Endothelial cell of umbilical vein (primary cell): ENCODE measurements around the gene TWIST2. TPM values are rescaled to one million over a fixed set of nuclear protein-coding genes. Genes with fewer than 3 reads are reported as not detected.

ENCODE experiments used
- BruUV-seq: library from RNA; stranded (reverse); fragments of 400-500 nt; replicated peaks from 2 replicates; lab custom pipeline; 2021; lab: Mats Ljungman, UMichigan
- CTCF ChIA-PET: fragments of 300-600, 350-600 bp; sonication (Branson Sonifier 250); formaldehyde crosslinking; loops from one replicate; lab custom pipeline; 2021; ENCODE audit warnings: antibody characterized with exemption, inconsistent platforms; lab: Charles Lee
- POLR2A ChIA-PET: fragments of 300-600, 350-600 bp; sonication (Branson Sonifier 250); formaldehyde crosslinking; loops from one replicate; lab custom pipeline; 2021; ENCODE audit warnings: antibody characterized with exemption, inconsistent platforms; lab: Charles Lee
- DNase-seq: peaks from one replicate; pipeline ENCODE4 v3.0.0-alpha.2; 2011; ENCODE audit warnings: low read depth, low spot score
- FAIRE-seq: peaks from 2 replicates; lab custom pipeline; 2011; peaks lifted over from hg19 to GRCh38; lab: Jason Lieb, UNC
- H2AFZ ChIP-seq: 2 replicates; pipeline ENCODE4 v1.6.0; 2012; ENCODE audit warnings: low read depth, low read length, control low read depth, inconsistent platforms
- H3K27ac ChIP-seq: 2 replicates; pipeline ENCODE4 v1.5.1; 2011; ENCODE audit warnings: low read depth, mild to moderate bottlenecking, control low read depth, low read length, moderate library complexity; ENCODE audit not compliant: insufficient read depth
- H3K27me3 ChIP-seq, 2 experiments: 2 replicates each; pipeline versions ENCODE4 v1.6.0 to v1.6.1; 2011; ENCODE audit warnings: low read length in 2 of 2, mixed read lengths in 1 of 2; ENCODE audit not compliant: control insufficient read depth in 2 of 2, insufficient read depth in 2 of 2
- H3K36me3 ChIP-seq, 2 experiments: 2 replicates in 1 of 2; 3 replicates in 1 of 2; pipeline ENCODE4 v1.5.1; 2011; ENCODE audit warnings: low read length in 2 of 2, mild to moderate bottlenecking in 1 of 2, moderate library complexity in 1 of 2; ENCODE audit not compliant: control insufficient read depth in 2 of 2, insufficient read depth in 2 of 2; ENCODE audit errors: extremely low read depth in 1 of 2
- H3K4me1 ChIP-seq: 3 replicates; pipeline ENCODE4 v1.5.1; 2011; ENCODE audit warnings: mild to moderate bottlenecking, low read length; ENCODE audit not compliant: control insufficient read depth, insufficient read depth; ENCODE audit errors: extremely low read depth
- H3K4me2 ChIP-seq: 2 replicates; pipeline ENCODE4 v1.6.1; 2011; ENCODE audit warnings: low read length, control low read depth, mixed read lengths; ENCODE audit not compliant: insufficient read depth
- H3K4me3 ChIP-seq, 3 experiments: fragments of 200-600 bp in 1 of 3; sonication (generic), shearing (Covaris generic) in 1 of 3; replicated peaks in 1 of 3; 2 replicates each; pipeline ENCODE4 v1.5.1; 2011 to 2016; ENCODE audit warnings: control low read depth in 3 of 3, low read length in 3 of 3, mild to moderate bottlenecking in 2 of 3, inconsistent platforms in 1 of 3, low read depth in 1 of 3, moderate library complexity in 1 of 3; ENCODE audit not compliant: insufficient read depth in 1 of 3
- H3K79me2 ChIP-seq: 2 replicates; pipeline ENCODE4 v1.6.0; 2012; ENCODE audit warnings: low read length, inconsistent platforms; ENCODE audit not compliant: control insufficient read depth, insufficient read depth
- H3K9ac ChIP-seq: replicated peaks from 2 replicates; pipeline ENCODE3; 2011; ENCODE audit warnings: low read length, control low read depth; ENCODE audit not compliant: insufficient read depth; ENCODE audit errors: extremely low read depth
- H3K9me1 ChIP-seq: replicated peaks from 3 replicates; pipeline ENCODE4 v1.6.0; 2011; ENCODE audit warnings: mild to moderate bottlenecking, low read length; ENCODE audit not compliant: control insufficient read depth, insufficient read depth; ENCODE audit errors: extremely low read depth
- H3K9me3 ChIP-seq: replicated peaks from 2 replicates; pipeline ENCODE4 v1.5.1; 2012; ENCODE audit warnings: low read length, inconsistent platforms; ENCODE audit not compliant: control insufficient read depth, insufficient read depth
- H4K20me1 ChIP-seq: replicated peaks from 2 replicates; pipeline ENCODE3; 2011; ENCODE audit warnings: mild to moderate bottlenecking, low read length; ENCODE audit not compliant: control insufficient read depth, insufficient read depth; ENCODE audit errors: extremely low read depth
- CTCF ChIP-seq, 2 donors: IDR thresholded peaks; 1 replicate in 1 of 2; 2 replicates in 1 of 2; pipeline ENCODE4 v1.5.1; 2011; ENCODE audit warnings: low read length in 2 of 2, mild to moderate bottlenecking in 2 of 2, moderate library complexity in 2 of 2, control low read depth in 1 of 2, inconsistent platforms in 1 of 2, low read depth in 1 of 2; ENCODE audit not compliant: insufficient read depth in 1 of 2; ENCODE audit errors: extremely low read depth in 1 of 2
- EZH2 ChIP-seq: IDR thresholded peaks from 2 replicates; pipeline ENCODE4 v1.6.1; 2012; ENCODE audit warnings: borderline replicate concordance, low read depth, mild to moderate bottlenecking, moderate library complexity, low read length, inconsistent platforms; ENCODE audit not compliant: severe bottlenecking
- FOS ChIP-seq: IDR thresholded peaks from 2 replicates; pipeline ENCODE4 v1.6.1; 2011; ENCODE audit warnings: mild to moderate bottlenecking, low read length, moderate library complexity, borderline replicate concordance; ENCODE audit not compliant: insufficient read depth
- GATA2 ChIP-seq: IDR thresholded peaks from 2 replicates; pipeline ENCODE4 v1.7.0; 2011; ENCODE audit warnings: low read depth, mild to moderate bottlenecking, moderate library complexity, mixed read lengths, low read length; ENCODE audit not compliant: insufficient read length, insufficient read depth
- JUN ChIP-seq: IDR thresholded peaks from 2 replicates; pipeline ENCODE4 v1.6.1; 2011; ENCODE audit warnings: borderline replicate concordance, low read depth; ENCODE audit not compliant: insufficient read length, insufficient read depth
- MAX ChIP-seq: IDR thresholded peaks from 2 replicates; pipeline ENCODE4 v1.6.1; 2011; ENCODE audit not compliant: insufficient read depth, insufficient read length
- MYC ChIP-seq: IDR thresholded peaks from one replicate; pipeline ENCODE4 v1.6.1; 2011; ENCODE audit warnings: mild to moderate bottlenecking, low read depth, low read length
- POLR2A ChIP-seq: IDR thresholded peaks from 2 replicates; pipeline ENCODE4 v1.6.1; 2012; ENCODE audit warnings: low read depth, mild to moderate bottlenecking, control low read depth, low read length
- POLR2AphosphoS5 ChIP-seq: IDR thresholded peaks from 2 replicates; pipeline ENCODE4 v1.6.1; 2012; ENCODE audit warnings: low read depth, mild to moderate bottlenecking, control low read depth, low read length, moderate library complexity; ENCODE audit not compliant: insufficient read depth
- dilution Hi-C: fragments of 300-500 bp; cut with MboI; formaldehyde crosslinking; loops from one replicate; pipeline ENCODE4 v1.15.0; 2019; ENCODE audit warnings: low sequenced_read_pairs; ENCODE audit not compliant: extremely low pct_ligation_motif_present
- intact Hi-C: fragments of 100-400 bp; cut with micrococcal nuclease; formaldehyde crosslinking; loops from one replicate; pipeline ENCODE4 v1.10.0; 2022
- polyA plus RNA-seq, 4 experiments: library from polyadenylated mRNA; depleted of rRNA in 3 of 4; stranded (reverse) in 3 of 4; unstranded in 1 of 4; fragments of >200 nt; gene quantifications; 2 replicates each; pipeline versions ENCODE4 v1.2.1 to v1.2.3, GENCODE V29; 2011 to 2012; ENCODE audit warnings: missing spikeins in 1 of 4
- total RNA-seq: library from RNA; stranded (reverse); gene quantifications from 2 replicates; pipeline ENCODE4 v1.2.3, GENCODE V29; 2021

The TWIST2 gene
- total and polyA plus RNA-seq, 2 donors (not counting 3 experiments of a cell fraction or from before 2014, with no cell fraction given), result 2.3 to 3.4 TPM

- H3K9me3 ChIP-seq, result no peaks in the 10 kb centered on the region
- DNase-seq (no peak), FAIRE-seq (no peak)
- H3K27me3 ChIP-seq, result no peaks in the 10 kb centered on the region
- TF ChIP-seq FOS, result no peak
- TF ChIP-seq EZH2, result no peak
- TF ChIP-seq POLR2A, result no peak
- no peak for TF ChIP-seq POLR2AphosphoS5
- TF ChIP-seq JUN, result no peak
- TF ChIP-seq MYC, result no peak
- no peak for TF ChIP-seq CTCF (IDR thresholded peaks at IDR 0.05; ENCODE audit: extremely low read depth in 1 of 2, insufficient read depth in 1 of 2, low read depth in 1 of 2, low read length in 2 of 2)
- TF ChIP-seq MAX, result no peak
- TF ChIP-seq GATA2, result no peak
- no peak overlapping the region for H3K4me3 ChIP-seq
- ChIA-PET POLR2A (no interaction called here), CTCF (no interaction called here)
- no TSS peak for BruUV-seq
- no peaks in the 10 kb centered on the region for H3K36me3 ChIP-seq
- H3K4me1 ChIP-seq, result no peaks in the 10 kb centered on the region
- intact Hi-C loops (no loop called here), dilution Hi-C loops (no loop called here)
- no peak overlapping the region for H2AFZ ChIP-seq
- no peak overlapping the region for H3K4me2 ChIP-seq
- H3K9ac ChIP-seq, result no peak overlapping the region
- H3K79me2 ChIP-seq, result no peaks in the 10 kb centered on the region
- H3K9me1 ChIP-seq, result no peaks in the 10 kb centered on the region
- no peak overlapping the region for H3K27ac ChIP-seq
- H4K20me1 ChIP-seq, result no peaks in the 10 kb centered on the region
Measured at GRCh38 chr2:238886453-238887094, 38.7 kb downstream of the TWIST2 start.
